ENCODE measurements around the gene GJB4.

DNA sequence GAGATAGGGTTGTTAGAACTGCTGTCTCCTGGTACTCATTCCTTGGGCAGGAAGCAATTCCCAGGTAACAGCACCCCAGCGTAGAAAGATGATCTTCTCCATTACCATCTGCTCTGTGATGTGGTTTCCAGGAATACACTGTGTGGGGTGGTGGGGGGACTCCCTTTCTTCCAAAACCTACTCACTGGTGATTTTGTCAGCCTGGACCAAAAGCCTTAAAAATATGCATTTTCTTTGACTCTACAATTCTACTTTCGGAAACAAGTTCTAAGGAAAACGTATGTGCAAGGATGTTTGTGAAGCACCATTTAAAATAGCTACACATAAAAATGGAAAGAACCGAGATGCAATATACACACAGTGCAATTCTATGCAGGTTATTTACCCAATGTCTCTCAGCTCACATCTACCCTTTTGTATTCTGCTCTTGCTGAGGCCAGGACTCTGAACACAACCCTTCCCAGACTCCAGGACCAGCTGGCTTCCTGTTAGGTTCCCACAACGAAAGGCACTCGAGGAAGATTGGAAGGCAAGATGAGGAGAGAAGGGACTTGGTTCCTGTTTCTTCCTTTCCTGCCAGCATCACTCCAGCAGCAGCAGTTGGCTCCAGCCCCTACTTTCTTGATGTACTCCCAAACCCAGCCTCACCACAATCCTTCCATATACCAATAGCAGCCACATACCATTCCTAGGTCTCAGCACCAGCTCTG, 37.7 kb upstream of the GJB4 start:
- no peak for TF ChIP-seq EZH2 (IDR thresholded peaks at IDR 0.05)
- TF ChIP-seq POLR2AphosphoS5 (IDR thresholded peaks at IDR 0.05; ENCODE audit: borderline replicate concordance, low read depth, low read length) = no peak
